HG02571 (cell line): ENCODE data around the gene BRIP1.

Source experiments
- ATAC-seq: cut with Tn5 transposase; IDR thresholded peaks from one replicate; pipeline ENCODE4 v1.9.1; 2021; ENCODE audit warnings: mild to moderate bottlenecking, moderate library complexity; ENCODE audit not compliant: unreplicated experiment

BRIP1 gene

GRCh38 chr17:61768405-61768804, 94.9 kb downstream of the BRIP1 start:
- ATAC-seq: no peak

GRCh38 chr17:61766520-61766919, 96.8 kb downstream of the BRIP1 start:
- ATAC-seq: no peak

GRCh38 chr17:61764846-61765245, 98.5 kb downstream of the BRIP1 start:
- no peak for ATAC-seq

GRCh38 chr17:61761827-61762226, 101.5 kb downstream of the BRIP1 start:
- no peak for ATAC-seq

- no peak for ATAC-seq
Observed at GRCh38 chr17:61759362-61759761, 104.0 kb downstream of the BRIP1 start.

- no peak for ATAC-seq
Observed at GRCh38 chr17:61758430-61758829, 104.9 kb downstream of the BRIP1 start.

- ATAC-seq: no peak
Observed at GRCh38 chr17:61757168-61757567, 106.2 kb downstream of the BRIP1 start.

GRCh38 chr17:61756561-61756960, 106.8 kb downstream of the BRIP1 start:
- no peak for ATAC-seq

GRCh38 chr17:61755668-61756067, 107.7 kb downstream of the BRIP1 start:
- no peak for ATAC-seq

- ATAC-seq: no peak
Observed at GRCh38 chr17:61755078-61755477, 108.2 kb downstream of the BRIP1 start.

- no peak for ATAC-seq
Observed at GRCh38 chr17:61754124-61754523, 109.2 kb downstream of the BRIP1 start.

- ATAC-seq: no peak
Observed at GRCh38 chr17:61753696-61754095, 109.6 kb downstream of the BRIP1 start.

GRCh38 chr17:61750656-61751055, 112.7 kb downstream of the BRIP1 start:
- no peak for ATAC-seq

- no peak for ATAC-seq
Observed at GRCh38 chr17:61749823-61750404, 113.4 kb downstream of the BRIP1 start.

- no peak for ATAC-seq
Observed at GRCh38 chr17:61746248-61746985, 116.9 kb downstream of the BRIP1 start.

GRCh38 chr17:61744804-61745203, 118.5 kb downstream of the BRIP1 start:
- no peak for ATAC-seq

GRCh38 chr17:61744252-61744651, 119.1 kb downstream of the BRIP1 start:
- no peak for ATAC-seq

- ATAC-seq: no peak
Observed at GRCh38 chr17:61743766-61744165, 119.6 kb downstream of the BRIP1 start.

- ATAC-seq: no peak
Observed at GRCh38 chr17:61739002-61739401, 124.3 kb downstream of the BRIP1 start.

- no peak for ATAC-seq
Observed at GRCh38 chr17:61738249-61738648, 125.1 kb downstream of the BRIP1 start.

GRCh38 chr17:61737820-61738219, 125.5 kb downstream of the BRIP1 start:
- no peak for ATAC-seq

- no peak for ATAC-seq
Observed at GRCh38 chr17:61736438-61736837, 126.9 kb downstream of the BRIP1 start.

GRCh38 chr17:61735807-61736206, 127.5 kb downstream of the BRIP1 start:
- no peak for ATAC-seq
